GM21619 (cell line): ENCODE results near the gene KLRF2.

Experiments
- ATAC-seq: cut with Tn5 transposase; IDR thresholded peaks from one replicate; pipeline ENCODE4 v1.9.1; 2021; ENCODE audit not compliant: unreplicated experiment

Gene KLRF2

DNA sequence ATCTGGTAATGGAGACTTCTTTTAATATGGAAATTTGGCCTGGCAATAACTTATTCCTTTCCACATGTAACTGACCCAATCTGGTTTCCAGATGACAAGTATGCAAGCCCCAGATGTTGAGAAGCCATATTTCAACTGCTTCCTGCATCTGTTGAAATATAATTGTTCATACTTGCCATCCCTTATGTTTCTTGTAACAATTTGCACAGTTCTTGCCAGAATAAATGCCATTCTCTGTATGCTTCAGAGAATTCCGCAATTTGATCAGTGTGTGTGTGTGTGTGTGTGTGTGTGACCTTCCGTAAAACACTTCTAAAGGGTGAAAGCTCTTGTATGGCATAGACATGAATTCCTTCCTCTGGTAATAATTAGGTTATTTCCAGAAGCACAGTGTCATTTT is 52.7 kb downstream of the KLRF2 start:
- ATAC-seq = no peak

DNA sequence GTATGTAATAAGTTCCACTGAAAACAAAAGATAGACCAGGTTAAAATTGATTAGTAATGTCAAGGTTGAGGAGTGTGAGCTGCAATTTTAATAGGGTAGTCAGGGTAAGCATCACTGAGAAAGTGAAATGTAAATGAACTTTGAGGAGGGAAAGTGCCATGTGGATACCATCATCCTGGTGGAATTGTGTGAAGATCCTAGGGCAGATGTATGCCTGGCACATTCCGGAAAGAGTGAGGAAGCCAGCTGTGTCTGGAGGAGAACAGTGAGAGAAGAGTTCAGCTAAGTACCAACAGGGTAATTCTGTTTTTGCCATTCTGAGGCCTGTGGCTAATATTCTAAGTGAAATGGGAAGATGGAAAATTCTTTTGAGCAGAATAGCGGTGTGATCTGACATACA is 53.7 kb downstream of the KLRF2 start:
- ATAC-seq = no peak

GRCh38 chr12:9936591-9936990 is 55.3 kb downstream of the KLRF2 start:
- ATAC-seq = no peak

- no peak for ATAC-seq
These were observed 59.1 kb downstream of the KLRF2 start for GRCh38 chr12:9940375-9940774.

GRCh38 chr12:9941838-9942237 is 60.5 kb downstream of the KLRF2 start:
- ATAC-seq = no peak

DNA sequence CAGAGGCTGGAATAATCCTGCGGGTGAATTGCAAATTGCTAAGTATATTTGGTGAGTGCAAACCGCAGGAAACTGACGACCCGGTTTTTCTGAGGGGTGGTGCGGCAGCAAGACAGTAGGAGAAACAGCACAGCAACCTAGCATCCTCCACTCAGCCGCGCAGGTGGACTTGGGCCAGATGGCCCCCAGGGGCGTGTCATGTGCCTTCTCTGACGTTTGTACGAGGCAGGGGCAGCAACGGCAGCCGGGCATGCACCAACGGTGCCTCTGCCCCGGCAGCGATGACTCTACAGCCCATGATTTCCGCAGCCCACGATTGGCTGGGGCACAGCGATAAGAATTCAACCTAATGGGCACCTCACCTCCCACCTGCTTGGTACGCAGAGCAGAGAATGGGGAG is 62.0 kb downstream of the KLRF2 start:
- no peak for ATAC-seq

- ATAC-seq = no peak
These were observed 63.1 kb downstream of the KLRF2 start for GRCh38 chr12:9944391-9944790.
